ENCODE measurements around the gene AP5Z1.

DNA sequence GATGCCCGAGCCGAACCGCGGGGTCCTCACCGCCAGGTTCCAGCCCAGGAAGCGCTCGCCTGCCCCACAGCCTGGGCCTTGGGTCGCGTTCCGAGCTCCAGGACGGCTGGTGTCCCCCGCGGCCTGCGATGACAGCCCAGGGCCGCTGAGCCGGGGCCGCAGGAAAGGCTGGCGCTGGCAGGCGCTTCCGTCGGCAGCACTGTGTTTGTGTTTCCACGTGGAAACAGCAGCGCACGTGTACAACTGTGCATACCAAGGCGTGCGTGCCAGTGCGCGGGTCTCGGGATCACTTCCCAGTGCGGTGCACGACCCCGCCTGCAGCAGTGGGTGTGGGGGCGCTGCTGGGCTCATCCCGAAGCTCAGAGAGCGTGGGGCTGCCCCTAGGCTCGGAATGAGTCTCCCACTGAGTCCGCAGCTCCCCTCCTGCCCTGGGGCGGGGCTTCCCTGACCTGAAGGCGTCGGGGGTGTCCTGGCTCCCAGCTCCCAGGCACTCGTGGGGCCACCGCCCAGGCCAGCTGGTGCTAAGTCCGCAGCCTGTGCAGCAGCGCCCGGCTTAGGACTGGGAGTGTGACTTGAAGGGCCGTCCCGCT, 17.2 kb downstream of the AP5Z1 start:
- TF ChIP-seq, protein P1, sequence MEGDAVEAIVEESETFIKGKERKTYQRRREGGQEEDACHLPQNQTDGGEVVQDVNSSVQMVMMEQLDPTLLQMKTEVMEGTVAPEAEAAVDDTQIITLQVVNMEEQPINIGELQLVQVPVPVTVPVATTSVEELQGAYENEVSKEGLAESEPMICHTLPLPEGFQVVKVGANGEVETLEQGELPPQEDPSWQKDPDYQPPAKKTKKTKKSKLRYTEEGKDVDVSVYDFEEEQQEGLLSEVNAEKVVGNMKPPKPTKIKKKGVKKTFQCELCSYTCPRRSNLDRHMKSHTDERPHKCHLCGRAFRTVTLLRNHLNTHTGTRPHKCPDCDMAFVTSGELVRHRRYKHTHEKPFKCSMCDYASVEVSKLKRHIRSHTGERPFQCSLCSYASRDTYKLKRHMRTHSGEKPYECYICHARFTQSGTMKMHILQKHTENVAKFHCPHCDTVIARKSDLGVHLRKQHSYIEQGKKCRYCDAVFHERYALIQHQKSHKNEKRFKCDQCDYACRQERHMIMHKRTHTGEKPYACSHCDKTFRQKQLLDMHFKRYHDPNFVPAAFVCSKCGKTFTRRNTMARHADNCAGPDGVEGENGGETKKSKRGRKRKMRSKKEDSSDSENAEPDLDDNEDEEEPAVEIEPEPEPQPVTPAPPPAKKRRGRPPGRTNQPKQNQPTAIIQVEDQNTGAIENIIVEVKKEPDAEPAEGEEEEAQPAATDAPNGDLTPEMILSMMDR (IDR thresholded peaks at IDR 0.05) = peak in 1 of 12 donors; percentile 4
- TF ChIP-seq POLR2A (IDR thresholded peaks at IDR 0.05) = no peak

Measured in heart left ventricle (tissue), 13 donors.